Measurements from ENCODE around the gene PEDS1. TPM values are rescaled to one million over a fixed set of nuclear protein-coding genes. Genes with fewer than 3 reads are reported as not detected.
"Not testable (repeated sequence)": the region's sequence is repeated elsewhere in the genome, so short reads cannot be mapped to it uniquely, and the experiment has no call there.

PEDS1 gene
- 26.3 and 30.2 TPM in 2 replicates for total RNA-seq

GRCh38 chr20:50153500-50154377, at the start of gene PEDS1:
Gene PEDS1, minus strand, starts transcription at chr20:50153723. Its CDS starts 86 bp downstream, at chr20:50153637.
- intact Hi-C loops (cut with micrococcal nuclease): loop anchor here (1.0 kb wide), 2 partner anchors 13 to 40 kb away; partner anchors contain the start of gene UBE2V1
- Mint-ChIP-seq H3K27me3 (no peaks in the 10 kb centered on the region), H3K27ac (peak within 1 kb of the TSS; percentile 89)

GRCh38 chr20:50202677-50203076, 49.2 kb upstream of the PEDS1 start:
- peaks cover 9% of the 10 kb centered on the region for H3K4me1 Mint-ChIP-seq
- intact Hi-C loops (cut with micrococcal nuclease): no loop called here
- H3K4me3 Mint-ChIP-seq: no peak overlapping the region
- H3K27ac Mint-ChIP-seq: no peak overlapping the region
- peaks cover 11% of the 10 kb centered on the region for H3K9me3 Mint-ChIP-seq
- DNase-seq: no peak
- peaks cover 18% of the 10 kb centered on the region for H3K27me3 Mint-ChIP-seq
- H3K36me3 Mint-ChIP-seq (ENCODE audit: low read depth): peaks cover 9% of the 10 kb centered on the region

More at GRCh38 chr20:50153500-50154377, at the start of gene PEDS1:
- Mint-ChIP-seq H3K36me3 (ENCODE audit: low read depth) (peaks cover 21% of the 10 kb centered on the region), H3K4me1 (peaks cover 42% of the 10 kb centered on the region), H3K4me3 (peak within 1 kb of the TSS; percentile 91), H3K9me3 (no peaks in the 10 kb centered on the region)
- peak; percentile 96 for DNase-seq

- Mint-ChIP-seq H3K36me3 (ENCODE audit: low read depth) (peaks cover 11% of the 10 kb centered on the region), H3K9me3 (peaks cover 11% of the 10 kb centered on the region), H3K4me1 (peaks cover 13% of the 10 kb centered on the region), H3K27me3 (peaks cover 14% of the 10 kb centered on the region)
- DNase-seq; intact Hi-C loops (cut with micrococcal nuclease); H3K27ac Mint-ChIP-seq; H3K4me3 Mint-ChIP-seq: not testable (repeated sequence)
Observed at GRCh38 chr20:50201710-50202109, 48.2 kb upstream of the PEDS1 start.

- intact Hi-C loops (cut with micrococcal nuclease): no loop called here
- Mint-ChIP-seq H3K27ac (no peak overlapping the region), H3K36me3 (ENCODE audit: low read depth) (peaks cover 11% of the 10 kb centered on the region), H3K9me3 (peaks cover 11% of the 10 kb centered on the region), H3K4me3 (no peak overlapping the region), H3K27me3 (peaks cover 12% of the 10 kb centered on the region), H3K4me1 (peaks cover 16% of the 10 kb centered on the region)
- no peak for DNase-seq
Observed at GRCh38 chr20:50200482-50201104, 47.1 kb upstream of the PEDS1 start.

GRCh38 chr20:50199703-50200102, 46.2 kb upstream of the PEDS1 start:
- Mint-ChIP-seq H3K36me3 (ENCODE audit: low read depth) (peaks cover 13% of the 10 kb centered on the region), H3K27ac (no peak overlapping the region), H3K9me3 (peaks cover 11% of the 10 kb centered on the region), H3K4me1 (peaks cover 23% of the 10 kb centered on the region), H3K27me3 (peaks cover 12% of the 10 kb centered on the region), H3K4me3 (no peak overlapping the region)
- intact Hi-C loops (cut with micrococcal nuclease): loop anchor here (10.0 kb wide), 1 partner anchor 85 kb away; no protein-coding TSS in a partner anchor
- no peak for DNase-seq

GRCh38 chr20:50198716-50199115, 45.2 kb upstream of the PEDS1 start:
- Mint-ChIP-seq H3K4me1 (peaks cover 30% of the 10 kb centered on the region), H3K27ac (no peak overlapping the region), H3K27me3 (peaks cover 9% of the 10 kb centered on the region), H3K36me3 (ENCODE audit: low read depth) (peaks cover 10% of the 10 kb centered on the region), H3K4me3 (no peak overlapping the region), H3K9me3 (peaks cover 3% of the 10 kb centered on the region)
- no peak for DNase-seq
- intact Hi-C loops (cut with micrococcal nuclease): loop anchor here (10.0 kb wide), 1 partner anchor 86 kb away; no protein-coding TSS in a partner anchor

GRCh38 chr20:50198180-50198666, 44.7 kb upstream of the PEDS1 start:
- Mint-ChIP-seq H3K4me3 (no peak overlapping the region), H3K27ac (no peak overlapping the region), H3K36me3 (ENCODE audit: low read depth) (peaks cover 10% of the 10 kb centered on the region), H3K27me3 (peaks cover 5% of the 10 kb centered on the region), H3K4me1 (peaks cover 33% of the 10 kb centered on the region), H3K9me3 (no peaks in the 10 kb centered on the region)
- DNase-seq: no peak
- intact Hi-C loops (cut with micrococcal nuclease): loop anchor here (10.0 kb wide), 1 partner anchor 87 kb away; no protein-coding TSS in a partner anchor

GRCh38 chr20:50197463-50198179, 44.1 kb upstream of the PEDS1 start:
- Mint-ChIP-seq H3K36me3 (ENCODE audit: low read depth) (peaks cover 16% of the 10 kb centered on the region), H3K27ac (peak overlapping the region; percentile 28), H3K27me3 (peaks cover 1% of the 10 kb centered on the region), H3K9me3 (no peaks in the 10 kb centered on the region), H3K4me1 (peaks cover 33% of the 10 kb centered on the region), H3K4me3 (no peak overlapping the region)
- intact Hi-C loops (cut with micrococcal nuclease): loop anchor here (10.0 kb wide), 1 partner anchor 87 kb away; no protein-coding TSS in a partner anchor
- DNase-seq: no peak

- peak overlapping the region; percentile 28 for H3K27ac Mint-ChIP-seq
- H3K4me1 Mint-ChIP-seq: peaks cover 32% of the 10 kb centered on the region
- intact Hi-C loops (cut with micrococcal nuclease): loop anchor here (10.0 kb wide), 1 partner anchor 88 kb away; no protein-coding TSS in a partner anchor
- no peaks in the 10 kb centered on the region for H3K27me3 Mint-ChIP-seq
- H3K4me3 Mint-ChIP-seq: no peak overlapping the region
- no peak for DNase-seq
- H3K36me3 Mint-ChIP-seq (ENCODE audit: low read depth): peaks cover 20% of the 10 kb centered on the region
- no peaks in the 10 kb centered on the region for H3K9me3 Mint-ChIP-seq
Observed at GRCh38 chr20:50196896-50197295, 43.4 kb upstream of the PEDS1 start.

- Mint-ChIP-seq H3K4me1 (peaks cover 32% of the 10 kb centered on the region), H3K4me3 (no peak overlapping the region), H3K9me3 (no peaks in the 10 kb centered on the region), H3K27ac (no peak overlapping the region), H3K36me3 (ENCODE audit: low read depth) (peaks cover 20% of the 10 kb centered on the region), H3K27me3 (no peaks in the 10 kb centered on the region)
- DNase-seq: no peak
- intact Hi-C loops (cut with micrococcal nuclease): loop anchor here (10.0 kb wide), 1 partner anchor 89 kb away; no protein-coding TSS in a partner anchor
Observed at GRCh38 chr20:50196248-50196647, 42.7 kb upstream of the PEDS1 start.

- Mint-ChIP-seq H3K27me3 (no peaks in the 10 kb centered on the region), H3K4me3 (no peak overlapping the region), H3K36me3 (ENCODE audit: low read depth) (peaks cover 20% of the 10 kb centered on the region), H3K9me3 (no peaks in the 10 kb centered on the region), H3K4me1 (peaks cover 32% of the 10 kb centered on the region), H3K27ac (no peak overlapping the region)
- intact Hi-C loops (cut with micrococcal nuclease): loop anchor here (10.0 kb wide), 1 partner anchor 89 kb away; no protein-coding TSS in a partner anchor
- DNase-seq: no peak
Observed at GRCh38 chr20:50195524-50196120, 42.1 kb upstream of the PEDS1 start.

- peaks cover 32% of the 10 kb centered on the region for H3K4me1 Mint-ChIP-seq
- H3K27me3 Mint-ChIP-seq: no peaks in the 10 kb centered on the region
- peak overlapping the region; percentile 94 for H3K4me3 Mint-ChIP-seq
- H3K36me3 Mint-ChIP-seq (ENCODE audit: low read depth): peaks cover 20% of the 10 kb centered on the region
- no peaks in the 10 kb centered on the region for H3K9me3 Mint-ChIP-seq
- H3K27ac Mint-ChIP-seq: peak overlapping the region; percentile 52
- intact Hi-C loops (cut with micrococcal nuclease): loop anchor here (5.0 to 10.0 kb wide), 2 partner anchors 90 to 187 kb away; no protein-coding TSS in a partner anchor
- DNase-seq: no peak
Observed at GRCh38 chr20:50194831-50195523, 41.5 kb upstream of the PEDS1 start.

Data from activated CD4-positive, alpha-beta T cell treated with anti-CD3 and anti-CD28 coated beads, Interleukin-2, amount 10 ng/mL, durations not matched to agents 24 days and 14 days (primary cell).